Choroid plexus epithelial cell (primary cell): ENCODE measurements around the gene DBI.
"Not testable (repeated sequence)": the region's sequence is repeated elsewhere in the genome, so short reads cannot be mapped to it uniquely, and the experiment has no call there.

Experiments
- DNase-seq: peaks from one replicate; pipeline ENCODE4 v3.0.0-alpha.2; 2010; ENCODE audit warnings: low read depth
- H3K4me3 ChIP-seq: 2 replicates; pipeline ENCODE4 v1.5.1; 2011; ENCODE audit warnings: low read depth, mild to moderate bottlenecking, control low read depth, low read length, moderate library complexity
- TF ChIP-seq, protein P1 (sequence below): conservative IDR thresholded peaks from 2 replicates; pipeline ENCODE4 v1.5.1; 2011; ENCODE audit warnings: low read depth, mild to moderate bottlenecking, control low read depth, inconsistent platforms, low read length, moderate library complexity

Gene DBI

DNA sequence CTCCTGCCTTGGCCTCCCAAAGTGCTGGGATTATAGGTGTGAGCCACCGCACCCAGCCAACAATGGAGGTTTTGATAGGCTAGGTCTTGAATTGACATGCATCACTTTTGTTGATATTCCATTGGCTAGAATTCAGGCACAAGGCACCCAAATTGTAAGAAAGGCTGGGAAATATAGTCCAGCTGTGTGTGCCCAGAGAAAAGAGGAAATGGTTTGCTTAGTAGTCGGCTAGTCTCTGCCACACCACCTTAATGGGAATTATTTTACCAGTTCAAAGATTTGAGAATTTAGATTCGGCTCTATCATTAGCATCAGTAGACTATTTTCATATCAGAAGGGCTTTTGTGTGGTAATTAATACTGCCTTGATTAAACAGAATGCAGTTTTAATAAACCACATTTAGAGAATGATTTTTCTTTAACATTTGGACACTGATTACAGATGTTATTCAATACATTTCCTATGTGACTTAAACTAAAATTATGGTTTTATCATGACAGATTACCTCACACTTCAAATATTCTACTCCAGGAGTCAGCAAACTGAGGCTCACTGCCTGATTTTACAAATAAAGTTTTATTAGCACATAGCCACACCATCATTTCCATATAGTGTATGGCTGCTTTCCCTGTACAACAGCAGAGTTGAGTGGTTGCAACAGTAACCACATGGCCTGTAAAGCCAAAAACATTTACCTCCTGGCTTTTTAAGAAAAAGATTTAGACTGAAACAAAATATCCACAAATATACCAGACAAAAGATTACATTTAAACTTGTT, 27.4 kb downstream of the DBI start:
- no peak overlapping the region for H3K4me3 ChIP-seq
- no peak for DNase-seq
- TF ChIP-seq, protein P1, sequence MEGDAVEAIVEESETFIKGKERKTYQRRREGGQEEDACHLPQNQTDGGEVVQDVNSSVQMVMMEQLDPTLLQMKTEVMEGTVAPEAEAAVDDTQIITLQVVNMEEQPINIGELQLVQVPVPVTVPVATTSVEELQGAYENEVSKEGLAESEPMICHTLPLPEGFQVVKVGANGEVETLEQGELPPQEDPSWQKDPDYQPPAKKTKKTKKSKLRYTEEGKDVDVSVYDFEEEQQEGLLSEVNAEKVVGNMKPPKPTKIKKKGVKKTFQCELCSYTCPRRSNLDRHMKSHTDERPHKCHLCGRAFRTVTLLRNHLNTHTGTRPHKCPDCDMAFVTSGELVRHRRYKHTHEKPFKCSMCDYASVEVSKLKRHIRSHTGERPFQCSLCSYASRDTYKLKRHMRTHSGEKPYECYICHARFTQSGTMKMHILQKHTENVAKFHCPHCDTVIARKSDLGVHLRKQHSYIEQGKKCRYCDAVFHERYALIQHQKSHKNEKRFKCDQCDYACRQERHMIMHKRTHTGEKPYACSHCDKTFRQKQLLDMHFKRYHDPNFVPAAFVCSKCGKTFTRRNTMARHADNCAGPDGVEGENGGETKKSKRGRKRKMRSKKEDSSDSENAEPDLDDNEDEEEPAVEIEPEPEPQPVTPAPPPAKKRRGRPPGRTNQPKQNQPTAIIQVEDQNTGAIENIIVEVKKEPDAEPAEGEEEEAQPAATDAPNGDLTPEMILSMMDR = no peak

DNA sequence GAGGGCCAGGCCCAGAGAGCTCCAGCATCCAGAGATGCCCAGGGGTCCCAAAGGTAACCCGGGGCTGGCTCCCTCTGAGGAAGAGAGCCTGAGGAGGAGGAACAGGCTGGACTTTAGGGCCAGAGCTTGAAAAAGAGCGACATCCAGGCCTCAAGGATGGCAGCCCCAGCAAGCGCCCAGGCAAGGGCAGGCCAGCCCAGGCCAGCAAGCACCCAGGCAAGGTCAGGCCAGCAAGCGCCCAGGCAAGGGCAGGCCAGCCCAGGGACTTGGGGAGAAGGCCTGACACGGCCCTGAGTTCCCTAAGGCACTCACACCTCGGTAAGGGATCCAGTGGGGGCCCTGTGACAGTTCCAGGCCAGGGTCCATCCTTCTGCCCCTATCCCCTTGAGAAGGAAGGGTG, 30.4 kb downstream of the DBI start:
- DNase-seq = no peak
- H3K4me3 ChIP-seq = no peak overlapping the region
- TF ChIP-seq, protein P1 = no peak

DNA sequence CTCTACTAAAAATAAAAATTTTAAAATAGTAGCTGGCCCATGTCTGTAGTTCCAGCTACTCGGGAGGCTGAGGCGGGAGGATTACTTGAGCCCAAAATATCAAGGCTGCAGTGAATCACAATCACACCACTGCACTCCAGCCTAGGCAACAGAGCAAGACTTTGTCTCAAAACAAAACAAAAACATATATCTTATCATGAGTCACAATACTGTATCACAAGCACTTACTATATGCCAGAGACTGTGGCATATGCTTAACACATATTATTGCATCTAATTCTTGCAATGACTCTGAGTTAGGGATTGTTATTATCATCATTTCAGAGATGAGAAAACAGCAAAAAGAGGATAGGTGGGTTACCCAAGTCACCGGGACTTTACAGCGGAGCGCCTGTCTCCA, 35.3 kb downstream of the DBI start:
- TF ChIP-seq, protein P1 = no peak
- no peak for DNase-seq

DNA sequence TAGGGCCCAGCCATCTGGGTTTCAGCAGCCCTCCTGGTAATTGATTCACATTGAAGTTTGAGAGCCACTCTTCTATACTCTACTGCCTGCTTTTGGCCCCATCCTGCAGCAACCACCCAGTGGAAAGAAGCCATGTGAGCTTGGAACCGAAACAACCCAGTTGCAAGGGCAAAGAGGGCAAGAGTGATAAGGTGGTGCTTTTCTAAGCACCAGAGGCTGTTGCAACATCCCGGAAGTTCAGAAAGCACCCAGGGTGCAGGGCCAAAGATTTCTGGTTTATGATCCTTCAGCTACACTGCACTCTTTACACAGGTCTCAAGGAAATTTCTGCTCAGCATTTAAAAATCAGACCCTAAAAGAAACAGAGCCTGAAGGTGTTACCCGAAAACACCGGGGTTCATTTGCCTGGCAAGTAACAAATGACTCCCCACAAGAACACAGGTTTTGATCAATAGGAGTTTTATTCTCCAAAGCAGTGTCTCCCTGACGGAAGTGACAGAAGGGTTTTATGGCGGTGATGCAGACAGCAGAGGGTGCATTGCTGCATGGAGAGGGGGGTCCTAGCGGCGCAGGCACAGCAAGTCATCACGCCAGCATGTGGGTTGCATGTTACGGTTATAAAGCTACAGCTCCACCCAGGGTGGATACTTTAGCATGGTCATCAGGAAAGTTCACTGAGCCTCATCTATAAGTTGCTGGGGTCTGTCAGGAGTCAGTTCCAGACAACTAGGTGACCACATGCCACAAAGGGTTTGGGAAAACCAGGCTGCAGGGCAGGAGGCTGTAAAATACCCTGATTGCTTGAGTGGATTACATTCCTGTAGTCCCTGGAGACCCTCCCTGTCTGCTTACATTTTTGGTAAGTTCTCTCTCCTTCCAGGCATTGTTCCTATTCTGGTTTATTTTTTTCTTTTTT, 36.1 kb downstream of the DBI start:
- H3K4me3 ChIP-seq = no peak overlapping the region
- TF ChIP-seq, protein P1 = no peak
- no peak for DNase-seq

More for the DNA sequence above, 35.3 kb downstream of the DBI start:
- no peak overlapping the region for H3K4me3 ChIP-seq

DNA sequence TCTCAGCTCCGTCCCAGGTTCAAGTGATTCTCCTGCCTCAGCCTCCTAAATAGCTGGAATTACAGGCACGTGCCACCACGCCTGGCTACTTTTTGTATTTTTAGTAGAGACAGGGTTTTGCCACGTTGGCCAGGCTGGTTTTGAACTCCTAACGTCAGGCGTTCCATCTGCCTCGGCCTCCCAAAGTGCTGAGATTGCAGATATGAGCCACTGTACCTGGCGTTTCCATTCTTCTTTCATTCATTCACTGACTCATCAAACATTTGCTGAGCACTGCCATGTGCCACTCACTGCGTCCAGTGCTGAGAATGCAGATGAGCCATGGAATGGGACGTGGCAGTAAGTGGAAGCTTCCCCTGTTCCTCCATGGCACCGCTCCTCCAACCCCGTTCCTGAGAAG, 36.8 kb downstream of the DBI start:
- DNase-seq, H3K4me3 ChIP-seq: not testable (repeated sequence)

DNA sequence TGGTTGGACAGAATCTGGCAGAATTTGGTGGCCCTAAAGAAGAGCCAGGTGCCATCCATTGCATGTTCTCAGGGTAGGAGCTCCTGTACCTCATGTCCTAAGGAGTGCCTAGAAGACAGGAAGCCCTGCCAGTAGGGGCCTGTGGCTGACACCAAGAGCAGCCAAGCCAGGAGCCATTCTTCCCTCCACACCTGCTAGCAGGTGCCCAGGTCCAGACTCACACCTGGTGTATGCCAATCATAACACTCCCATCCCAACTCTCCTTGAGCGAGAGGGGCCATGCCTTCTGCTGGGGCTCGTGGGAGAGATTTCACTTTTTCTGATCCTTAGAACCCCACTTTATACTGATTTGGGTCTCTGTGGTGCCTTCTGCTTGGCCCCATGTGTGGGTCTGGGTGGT, 38.4 kb downstream of the DBI start:
- H3K4me3 ChIP-seq = no peak overlapping the region
- DNase-seq = no peak
- TF ChIP-seq, protein P1 = no peak

DNA sequence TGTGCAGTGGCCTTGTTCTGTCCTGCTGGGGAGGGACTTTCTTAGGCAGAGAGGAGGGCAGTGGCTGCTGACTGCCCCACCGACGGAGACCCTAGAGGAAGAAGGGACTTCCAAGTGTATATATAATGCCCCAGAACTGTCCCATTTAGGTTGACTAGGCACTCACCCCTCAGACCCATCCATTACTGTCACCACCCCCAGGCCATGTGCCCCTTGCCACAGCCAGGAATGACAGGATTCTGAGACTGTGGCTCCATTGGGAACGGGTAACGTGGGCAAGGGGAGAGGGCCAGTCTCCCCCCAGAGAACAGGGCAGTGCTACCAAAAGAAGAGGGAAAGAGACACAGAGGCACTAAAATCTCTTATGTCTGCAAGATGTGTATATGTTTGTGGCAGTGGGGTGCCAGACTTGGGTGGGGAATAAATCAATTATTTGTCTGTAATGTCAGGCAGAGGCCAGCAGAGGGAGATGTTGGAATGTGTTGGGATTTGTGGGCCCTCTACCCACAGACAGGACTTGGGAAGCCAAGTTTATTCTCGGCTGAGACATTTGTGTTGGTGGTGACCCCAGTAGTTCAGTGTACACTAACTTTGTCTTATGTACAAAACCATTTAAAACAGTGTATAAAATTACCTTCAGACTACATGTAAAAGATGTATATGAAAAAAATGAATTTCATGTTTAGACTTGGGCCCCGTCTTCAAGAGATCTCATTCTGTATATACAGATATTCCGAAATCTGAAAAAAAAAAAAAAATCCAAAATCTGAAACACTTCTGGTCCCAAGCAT, 40.8 kb downstream of the DBI start:
- DNase-seq = peak; percentile 84
- TF ChIP-seq, protein P1 = peak; percentile 87
- H3K4me3 ChIP-seq = no peak overlapping the region
